HepG2 (cell line): Measurements from ENCODE around the gene SCMH1. TPM values are rescaled to one million over a fixed set of nuclear protein-coding genes. Genes with fewer than 3 reads are reported as not detected.

Experiments used
- CREM ChIP-seq, 2 experiments: sonication (generic) in 1 of 2; formaldehyde crosslinking in 1 of 2; IDR thresholded peaks; 2 replicates each; pipeline versions ENCODE4 v1.4.0 to v1.6.1; 2016 to 2020; ENCODE audit warnings: antibody characterized with exemption in 1 of 2, mild to moderate bottlenecking in 1 of 2, missing genetic modification reagents in 1 of 2
- ETS1 ChIP-seq: sonication (generic); formaldehyde crosslinking; IDR thresholded peaks from 2 replicates; pipeline ENCODE4 v1.4.0; 2020; ENCODE audit warnings: missing genetic modification reagents
- FUBP1 ChIP-seq: sonication (generic); formaldehyde crosslinking; IDR thresholded peaks from 2 replicates; pipeline ENCODE4 v1.5.1; 2020; ENCODE audit warnings: missing genetic modification reagents, mild to moderate bottlenecking, borderline replicate concordance
- HNRNPK ChIP-seq: fragments of 200-400 bp; formaldehyde crosslinking; IDR thresholded peaks from 2 replicates; pipeline ENCODE4 v1.6.1; 2018; ENCODE audit warnings: low read length, low read depth, moderate library complexity, mild to moderate bottlenecking; ENCODE audit not compliant: poor library complexity, severe bottlenecking
- ZHX2 ChIP-seq, 2 experiments: sonication (generic) in 1 of 2; formaldehyde crosslinking in 1 of 2; IDR thresholded peaks; 2 replicates each; pipeline versions ENCODE4 v1.6.1 to v1.9.0; 2014 to 2022; ENCODE audit warnings: antibody characterized with exemption in 1 of 2, borderline replicate concordance in 1 of 2, inconsistent platforms in 1 of 2, low read depth in 1 of 2, missing genetic modification reagents in 1 of 2
- ZKSCAN8 ChIP-seq: IDR thresholded peaks from 2 replicates; pipeline ENCODE4 v1.6.1; 2016; ENCODE audit warnings: borderline replicate concordance, missing genetic modification reagents, missing compliant biosample characterization
- ZNF20 ChIP-seq: sonication (generic); formaldehyde crosslinking; IDR thresholded peaks from 2 replicates; pipeline ENCODE4 v1.4.0; 2020; ENCODE audit warnings: mild to moderate bottlenecking, moderate library complexity, missing genetic modification reagents
- ZNF225 ChIP-seq: sonication (generic); formaldehyde crosslinking; IDR thresholded peaks from 2 replicates; pipeline ENCODE4 v1.4.0; 2020; ENCODE audit warnings: mild to moderate bottlenecking, missing genetic modification reagents
- ZNF282 ChIP-seq: fragments of 450-650 bp; IDR thresholded peaks from 2 replicates; pipeline ENCODE4 v1.6.1; 2018; ENCODE audit not compliant: partially characterized antibody
- ZNF441 ChIP-seq: sonication (generic); formaldehyde crosslinking; IDR thresholded peaks from 2 replicates; pipeline ENCODE4 v1.7.0; 2021; ENCODE audit warnings: missing genetic modification reagents, borderline replicate concordance
- ZNF501 ChIP-seq: sonication (generic); formaldehyde crosslinking; IDR thresholded peaks from 2 replicates; pipeline ENCODE4 v1.5.1; 2020; ENCODE audit warnings: mild to moderate bottlenecking, moderate library complexity, missing genetic modification reagents
- ZNF549 ChIP-seq: sonication (generic); formaldehyde crosslinking; IDR thresholded peaks from 2 replicates; pipeline ENCODE4 v1.5.0; 2020; ENCODE audit warnings: missing genetic modification reagents
- ZNF567 ChIP-seq: sonication (generic); formaldehyde crosslinking; IDR thresholded peaks from 2 replicates; pipeline ENCODE4 v1.8.1; 2023; ENCODE audit warnings: mild to moderate bottlenecking, missing genetic modification reagents, borderline replicate concordance
- polyA plus RNA-seq, 8 experiments: library from polyadenylated mRNA; depleted of rRNA in 3 of 8; stranded (reverse) in 7 of 8; unstranded in 1 of 8; fragments of >200 nt; fragmentation: Illumina TruSeq in 4 of 8; extraction: Trizol in 4 of 8; gene quantifications; 2 replicates each; pipeline versions ENCODE4 v1.2.1 to v1.2.3, GENCODE V29; 2011 to 2016; ENCODE audit warnings: low read depth in 4 of 8, missing spikeins in 1 of 8, mixed read lengths in 1 of 8; ENCODE audit not compliant: insufficient read depth in 1 of 8
- total RNA-seq, 5 experiments: library from RNA; depleted of rRNA; stranded (reverse); fragments of >200 nt; fragmentation: Illumina TruSeq; extraction: Trizol; gene quantifications; 2 replicates each; pipeline ENCODE4 v1.2.3, GENCODE V29; 2016; ENCODE audit warnings: low read depth in 1 of 5
- TF ChIP-seq, protein P1 (sequence below): IDR thresholded peaks from 2 replicates; pipeline ENCODE4 v1.4.0; 2020; ENCODE audit warnings: mild to moderate bottlenecking, missing genetic modification reagents

Gene SCMH1
- total and polyA plus RNA-seq, 2 of the 13 experiments (the other 11 are each of a cell fraction or from before 2014, with no cell fraction given), result 41.8 to 52.6 TPM

GRCh38 chr1:40979241-40980067, 262.7 kb downstream of the SCMH1 start, which contains the start of gene CTPS1 (continued):
- peak; percentile 32 for TF ChIP-seq HNRNPK
- TF ChIP-seq CREM (IDR thresholded peaks at IDR 0.05), result no peak
- TF ChIP-seq CREM (CRISPR knock-in tag; IDR thresholded peaks at IDR 0.05), result no peak
- TF ChIP-seq ZKSCAN8, result no peak
- no peak for TF ChIP-seq ZNF20 (CRISPR knock-in tag)
- no peak for TF ChIP-seq FUBP1
- TF ChIP-seq, protein P1, sequence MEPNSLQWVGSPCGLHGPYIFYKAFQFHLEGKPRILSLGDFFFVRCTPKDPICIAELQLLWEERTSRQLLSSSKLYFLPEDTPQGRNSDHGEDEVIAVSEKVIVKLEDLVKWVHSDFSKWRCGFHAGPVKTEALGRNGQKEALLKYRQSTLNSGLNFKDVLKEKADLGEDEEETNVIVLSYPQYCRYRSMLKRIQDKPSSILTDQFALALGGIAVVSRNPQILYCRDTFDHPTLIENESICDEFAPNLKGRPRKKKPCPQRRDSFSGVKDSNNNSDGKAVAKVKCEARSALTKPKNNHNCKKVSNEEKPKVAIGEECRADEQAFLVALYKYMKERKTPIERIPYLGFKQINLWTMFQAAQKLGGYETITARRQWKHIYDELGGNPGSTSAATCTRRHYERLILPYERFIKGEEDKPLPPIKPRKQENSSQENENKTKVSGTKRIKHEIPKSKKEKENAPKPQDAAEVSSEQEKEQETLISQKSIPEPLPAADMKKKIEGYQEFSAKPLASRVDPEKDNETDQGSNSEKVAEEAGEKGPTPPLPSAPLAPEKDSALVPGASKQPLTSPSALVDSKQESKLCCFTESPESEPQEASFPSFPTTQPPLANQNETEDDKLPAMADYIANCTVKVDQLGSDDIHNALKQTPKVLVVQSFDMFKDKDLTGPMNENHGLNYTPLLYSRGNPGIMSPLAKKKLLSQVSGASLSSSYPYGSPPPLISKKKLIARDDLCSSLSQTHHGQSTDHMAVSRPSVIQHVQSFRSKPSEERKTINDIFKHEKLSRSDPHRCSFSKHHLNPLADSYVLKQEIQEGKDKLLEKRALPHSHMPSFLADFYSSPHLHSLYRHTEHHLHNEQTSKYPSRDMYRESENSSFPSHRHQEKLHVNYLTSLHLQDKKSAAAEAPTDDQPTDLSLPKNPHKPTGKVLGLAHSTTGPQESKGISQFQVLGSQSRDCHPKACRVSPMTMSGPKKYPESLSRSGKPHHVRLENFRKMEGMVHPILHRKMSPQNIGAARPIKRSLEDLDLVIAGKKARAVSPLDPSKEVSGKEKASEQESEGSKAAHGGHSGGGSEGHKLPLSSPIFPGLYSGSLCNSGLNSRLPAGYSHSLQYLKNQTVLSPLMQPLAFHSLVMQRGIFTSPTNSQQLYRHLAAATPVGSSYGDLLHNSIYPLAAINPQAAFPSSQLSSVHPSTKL (CRISPR knock-in tag), result no peak; the same call in 1 of the 2 replicates
- TF ChIP-seq ETS1 (CRISPR knock-in tag), result no peak
- no peak for TF ChIP-seq ZHX2 (IDR thresholded peaks at IDR 0.05; ENCODE audit: low read depth)
- no peak for TF ChIP-seq ZHX2 (CRISPR knock-in tag; IDR thresholded peaks at IDR 0.05; ENCODE audit: borderline replicate concordance)
- TF ChIP-seq ZNF225, result no peak; the same call in 1 of the 2 replicates
- no peak for TF ChIP-seq ZNF549 (CRISPR knock-in tag)
- TF ChIP-seq ZNF282, result no peak
- TF ChIP-seq ZNF501, result 0 out of 2 replicates have a peak, but pooled peaks have one; percentile 54
- TF ChIP-seq ZNF441 (CRISPR knock-in tag), result no peak
- no peak; the same call in 1 of the 2 replicates for TF ChIP-seq ZNF567 (CRISPR knock-in tag)
